GM19372 (cell line): Measurements from ENCODE around the gene CLEC2D.
A peak's percentile ranks its signal among the peaks of the same experiment; 100 is the strongest.
"Not testable (repeated sequence)": the region's sequence is repeated elsewhere in the genome, so short reads cannot be mapped to it uniquely, and the experiment has no call there.

Source experiments
- ATAC-seq: cut with Tn5 transposase; IDR thresholded peaks from one replicate; pipeline ENCODE4 v1.9.1; 2021; ENCODE audit warnings: mild to moderate bottlenecking, low read depth, moderate library complexity; ENCODE audit not compliant: unreplicated experiment

Gene CLEC2D

GRCh38 chr12:9669534-9669933 is at the start of gene CLEC2D:
Gene CLEC2D (plus strand): TSS chr12:9669713. CDS start chr12:9669735, 22 bp downstream.
- no peak for ATAC-seq

GRCh38 chr12:9625019-9625418 is 44.5 kb upstream of the CLEC2D start:
- ATAC-seq, result no peak

GRCh38 chr12:9626291-9626690 is 43.2 kb upstream of the CLEC2D start:
- ATAC-seq, result no peak

- no peak for ATAC-seq
These were observed 42.7 kb upstream of the CLEC2D start for GRCh38 chr12:9626821-9627220.

GRCh38 chr12:9632766-9633165 is 36.7 kb upstream of the CLEC2D start:
- no peak for ATAC-seq

- ATAC-seq, result no peak
These were observed 35.2 kb upstream of the CLEC2D start for GRCh38 chr12:9634177-9634803.

- no peak for ATAC-seq
These were observed 34.4 kb upstream of the CLEC2D start for GRCh38 chr12:9634969-9635754.

- no peak for ATAC-seq
These were observed 33.2 kb upstream of the CLEC2D start for GRCh38 chr12:9636150-9636850.

- ATAC-seq, result no peak
These were observed 32.7 kb upstream of the CLEC2D start for GRCh38 chr12:9636851-9637206.

- ATAC-seq, result no peak
These were observed 29.5 kb upstream of the CLEC2D start for GRCh38 chr12:9640024-9640423.

GRCh38 chr12:9642606-9643265 is 26.8 kb upstream of the CLEC2D start:
- no peak for ATAC-seq

- no peak for ATAC-seq
These were observed 26.2 kb upstream of the CLEC2D start for GRCh38 chr12:9643266-9643660.

GRCh38 chr12:9644985-9645551 is 24.4 kb upstream of the CLEC2D start:
- ATAC-seq, result not testable (repeated sequence)

GRCh38 chr12:9646794-9647781 is 22.4 kb upstream of the CLEC2D start:
- no peak for ATAC-seq

GRCh38 chr12:9647825-9648700 is 21.4 kb upstream of the CLEC2D start:
- peak; percentile 71 for ATAC-seq

GRCh38 chr12:9648701-9649531 is 20.6 kb upstream of the CLEC2D start:
- ATAC-seq, result no peak

- ATAC-seq, result no peak
These were observed 20.0 kb upstream of the CLEC2D start for GRCh38 chr12:9649532-9649940.

GRCh38 chr12:9650151-9650576 is 19.3 kb upstream of the CLEC2D start:
- ATAC-seq, result no peak
